ENCODE results near the gene NWD2.
"Not testable (repeated sequence)": the region's sequence is repeated elsewhere in the genome, so short reads cannot be mapped to it uniquely, and the experiment has no call there.

NWD2 gene

DNA sequence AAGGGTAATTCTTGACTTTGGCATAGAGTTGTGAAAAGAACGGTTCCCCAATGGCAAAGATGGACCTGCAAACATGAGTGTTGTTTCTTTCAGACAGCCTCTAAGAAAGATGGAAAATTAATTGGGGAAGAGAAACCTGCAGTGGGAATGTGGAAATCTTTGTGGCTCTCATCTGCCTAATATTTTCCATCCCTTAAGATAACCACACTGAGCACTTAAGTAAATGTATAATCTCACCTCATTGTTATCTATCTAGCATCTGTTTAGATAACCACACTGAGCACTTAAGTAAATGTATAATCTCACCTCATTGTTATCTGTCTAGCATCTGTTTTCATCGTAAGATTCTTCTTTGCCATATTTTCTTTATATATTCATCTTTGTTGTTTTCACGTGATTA is 149.3 kb downstream of the NWD2 start:
- no peak for DNase-seq (ENCODE audit: low spot score)

DNA sequence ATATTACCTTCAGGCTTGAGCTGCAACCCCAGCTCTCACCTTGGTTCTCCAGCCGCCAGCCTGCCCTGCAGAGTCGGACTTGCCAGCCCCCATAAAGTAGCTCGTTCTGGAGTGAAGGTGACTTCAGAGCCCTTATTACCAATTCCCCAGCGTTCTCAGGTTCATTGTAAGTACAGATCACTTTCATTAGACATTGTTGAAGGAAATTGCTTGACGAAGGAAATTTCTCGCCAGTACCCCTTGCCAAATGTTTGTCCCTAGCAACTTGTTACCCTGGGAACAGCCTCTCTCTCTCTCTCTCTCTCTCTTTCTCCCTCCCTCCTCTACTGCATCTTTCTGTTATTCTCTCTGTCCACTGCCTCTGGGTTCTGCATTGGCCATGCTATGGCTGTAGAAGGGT is 153.0 kb downstream of the NWD2 start:
- no peak for DNase-seq (ENCODE audit: low spot score)

DNA sequence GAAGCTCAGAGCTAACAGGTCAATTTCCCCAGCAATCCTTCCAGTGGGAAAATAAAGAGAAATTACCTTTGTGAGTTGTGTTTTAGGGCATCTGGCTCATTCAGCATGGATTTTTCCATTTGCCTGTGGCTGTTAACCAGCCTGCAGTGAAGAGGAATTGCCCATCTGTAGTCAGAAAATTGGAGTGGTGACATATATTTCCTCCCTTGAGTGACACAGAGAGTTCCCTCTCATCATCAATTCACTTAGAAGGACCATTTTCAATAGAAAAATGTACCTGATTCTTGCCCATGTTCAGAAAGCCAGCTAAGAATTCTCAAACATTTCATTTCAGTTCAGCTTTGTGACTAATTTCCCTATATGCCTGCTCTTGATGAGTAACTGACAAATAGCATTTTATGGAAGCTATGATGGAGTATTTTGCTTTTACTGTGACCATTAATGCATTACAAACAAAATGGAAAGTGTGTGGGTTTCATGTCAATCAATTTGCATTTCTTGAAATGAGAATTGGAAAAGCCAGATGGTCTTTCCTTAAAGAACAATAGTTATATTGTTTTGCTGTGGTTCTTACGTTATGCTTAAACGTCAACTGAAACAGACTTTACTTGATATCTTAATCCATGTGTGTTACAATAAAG is 155.8 kb downstream of the NWD2 start:
- DNase-seq (ENCODE audit: low spot score), result no peak

DNA sequence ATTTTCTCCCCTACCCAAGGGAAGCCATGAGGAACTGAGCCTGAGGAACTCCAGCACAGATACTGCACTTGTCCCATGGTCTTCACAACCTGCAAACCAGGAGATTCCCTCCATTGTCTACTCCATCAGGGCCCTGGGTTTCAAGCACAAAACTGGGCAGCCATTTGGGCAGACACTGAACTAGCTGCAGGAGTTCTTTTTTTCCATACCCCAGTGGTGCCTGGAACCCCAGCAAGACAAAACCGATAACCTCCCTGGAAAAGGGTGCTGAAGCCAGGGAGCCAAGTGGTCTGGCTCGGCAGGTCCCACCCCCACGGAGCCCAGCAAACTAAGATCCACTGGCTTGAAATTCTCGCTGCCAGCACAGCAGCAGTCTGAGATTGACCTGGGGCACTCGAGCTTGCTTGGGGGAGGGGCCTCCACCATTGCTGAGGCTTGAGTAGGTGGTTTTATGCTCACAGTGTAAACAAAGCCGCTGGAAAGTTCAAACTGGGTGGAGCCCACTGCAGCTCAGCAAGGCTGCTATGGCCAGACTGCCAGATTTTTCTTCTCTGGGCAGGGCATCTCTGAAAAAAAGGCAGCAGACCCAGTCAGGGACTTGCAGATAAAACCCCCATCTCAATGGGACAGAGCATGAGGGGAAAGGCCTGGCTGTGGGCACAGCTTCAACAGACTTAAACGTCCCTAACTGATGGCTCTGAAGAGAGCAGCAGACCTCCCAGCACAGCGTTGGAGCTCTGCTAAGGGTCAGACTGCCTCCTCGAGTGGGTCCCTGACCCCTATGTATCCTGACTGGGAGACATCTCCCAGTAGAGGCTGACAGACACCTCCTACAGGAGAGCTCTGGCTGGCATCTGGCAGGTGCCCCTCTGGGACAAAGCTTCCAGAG is 163.6 kb downstream of the NWD2 start:
- peak; percentile 70 for DNase-seq (ENCODE audit: low spot score)

DNA sequence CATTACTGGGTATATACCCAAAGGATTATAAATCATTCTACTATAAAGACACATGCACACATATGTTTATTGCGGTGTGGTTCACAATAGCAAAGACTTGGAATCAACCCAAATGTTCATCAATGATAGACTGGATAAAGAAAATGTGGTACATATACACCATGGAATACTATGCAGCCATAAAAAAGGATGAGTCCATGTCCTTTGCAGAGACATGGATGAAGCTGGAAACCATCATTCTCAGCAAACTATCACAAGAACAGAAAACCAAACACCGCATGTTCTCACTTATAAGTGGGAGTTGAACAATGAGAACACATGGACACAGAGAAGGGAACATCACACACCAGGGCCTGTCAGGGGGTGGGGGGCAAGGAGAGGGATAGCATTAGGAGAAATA is 169.1 kb downstream of the NWD2 start:
- DNase-seq (ENCODE audit: low spot score), result not testable (repeated sequence)

DNA sequence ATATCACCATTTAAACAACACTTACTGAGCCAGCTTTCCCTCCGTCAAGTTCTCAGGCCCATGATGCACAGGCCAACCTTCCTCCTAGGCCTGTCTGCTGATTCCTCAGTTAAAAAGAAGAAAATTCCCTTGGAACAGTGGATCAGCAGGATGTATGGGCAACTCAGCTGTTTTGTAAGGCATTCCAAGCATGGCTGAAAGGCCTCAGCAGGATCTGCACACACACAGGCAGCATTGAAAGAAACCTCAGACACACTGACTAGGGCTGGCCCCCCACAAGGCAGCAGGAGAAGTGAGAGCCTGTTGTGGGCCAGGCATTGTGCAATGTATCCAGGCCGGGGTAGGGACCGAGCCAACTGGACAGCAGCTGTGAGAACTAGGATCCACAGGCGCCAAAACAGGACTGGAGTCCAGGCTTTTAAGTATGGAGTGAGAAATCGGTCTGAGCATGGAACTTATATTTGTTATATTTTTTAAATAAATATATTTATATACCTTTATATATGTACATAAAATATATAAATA is 171.4 kb downstream of the NWD2 start:
- DNase-seq (ENCODE audit: low spot score), result no peak

DNA sequence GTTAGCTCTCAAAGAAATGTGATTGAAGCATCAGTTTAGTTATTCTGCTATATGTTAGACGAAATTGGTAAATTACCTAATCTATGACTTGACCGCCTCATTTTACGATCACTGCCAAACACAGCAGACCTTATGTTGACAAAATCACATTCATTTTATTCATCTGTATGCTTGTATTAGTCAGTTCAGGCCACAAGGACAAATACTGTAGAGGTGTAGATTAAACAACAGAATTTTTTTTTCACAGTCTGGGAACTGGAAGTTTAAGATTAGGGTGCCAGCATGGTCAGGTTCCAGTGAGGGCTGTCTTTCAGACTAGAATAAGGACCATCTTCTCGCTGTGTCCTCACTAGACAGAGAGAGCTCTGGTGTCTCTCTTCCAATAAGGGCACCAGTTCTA is 177.1 kb downstream of the NWD2 start:
- DNase-seq (ENCODE audit: low spot score), result no peak

DNA sequence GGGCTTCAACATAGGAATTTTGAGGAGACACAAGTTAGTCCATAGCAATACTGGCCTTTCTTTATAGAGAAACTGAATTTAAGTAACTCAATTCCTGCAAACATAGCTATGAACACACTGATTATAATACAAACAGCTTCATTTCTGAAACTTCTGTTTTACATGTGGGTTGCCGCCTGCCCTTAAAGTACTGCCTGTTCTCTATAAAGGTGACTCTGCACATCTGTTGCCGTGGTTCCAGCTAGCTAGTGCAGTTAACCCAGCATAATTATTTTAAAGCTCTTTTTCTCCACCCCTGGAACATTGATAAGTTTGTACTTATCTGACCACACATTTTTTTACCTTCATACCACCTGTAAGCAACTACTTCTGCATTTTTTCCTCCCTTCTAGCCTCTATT is 177.6 kb downstream of the NWD2 start:
- no peak for DNase-seq (ENCODE audit: low spot score)

DNA sequence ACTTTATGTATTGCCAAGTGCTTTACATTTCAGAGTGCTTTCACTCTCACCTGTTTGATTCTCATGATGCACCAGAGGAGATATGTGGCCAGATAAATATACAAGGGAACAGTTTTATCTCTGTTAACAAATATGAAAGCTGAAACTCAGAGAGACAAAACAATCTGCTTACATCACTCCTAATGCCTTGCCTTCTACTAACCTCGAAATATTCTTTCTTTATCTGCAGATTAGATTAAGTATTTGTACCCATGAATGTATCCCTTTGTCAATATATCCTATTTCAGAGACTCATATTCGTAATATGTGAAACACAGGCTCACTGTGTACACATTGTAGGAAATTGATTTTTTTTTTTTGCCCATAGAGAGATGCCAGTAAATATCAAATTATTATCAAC is 178.1 kb downstream of the NWD2 start:
- DNase-seq (ENCODE audit: low spot score), result no peak

DNA sequence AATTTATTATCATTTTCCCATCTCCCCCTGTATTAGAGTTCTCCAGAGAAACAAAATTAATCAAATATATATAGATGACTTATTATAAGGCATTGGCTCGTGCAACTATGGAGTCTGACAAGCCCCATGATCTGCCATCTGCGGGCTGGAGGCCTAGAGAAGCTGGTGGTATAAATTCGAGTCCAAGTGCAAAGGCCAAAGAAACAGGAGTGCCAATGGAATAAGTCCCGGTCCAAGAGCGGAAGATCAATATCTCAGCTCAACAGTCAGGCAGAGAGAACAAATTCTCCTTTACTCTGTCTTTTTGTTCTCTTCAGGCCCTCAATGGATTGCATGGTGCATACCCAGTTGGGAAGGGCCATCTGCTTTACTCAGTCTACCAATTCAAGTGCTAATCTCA is 178.8 kb downstream of the NWD2 start:
- DNase-seq (ENCODE audit: low spot score), result no peak

DNA sequence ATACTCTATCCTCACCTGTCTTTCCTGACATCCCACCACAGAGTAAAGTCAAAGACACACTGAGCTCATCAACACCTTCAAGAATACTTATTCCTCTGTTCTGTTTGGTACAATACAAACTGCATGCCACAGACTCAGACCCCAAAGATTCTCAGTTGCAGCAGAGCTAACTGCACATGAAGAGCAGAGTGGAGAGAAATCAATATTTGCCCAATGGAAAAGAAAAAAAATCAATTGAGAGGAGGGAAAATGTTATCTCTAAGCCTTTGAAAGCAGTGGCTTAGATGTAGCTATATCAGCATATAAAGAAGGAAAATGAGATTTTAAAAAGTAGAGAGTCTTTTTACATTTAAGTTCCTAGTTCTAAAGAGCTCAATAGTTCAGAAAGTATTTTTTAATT is 180.2 kb downstream of the NWD2 start:
- no peak for DNase-seq (ENCODE audit: low spot score)

DNA sequence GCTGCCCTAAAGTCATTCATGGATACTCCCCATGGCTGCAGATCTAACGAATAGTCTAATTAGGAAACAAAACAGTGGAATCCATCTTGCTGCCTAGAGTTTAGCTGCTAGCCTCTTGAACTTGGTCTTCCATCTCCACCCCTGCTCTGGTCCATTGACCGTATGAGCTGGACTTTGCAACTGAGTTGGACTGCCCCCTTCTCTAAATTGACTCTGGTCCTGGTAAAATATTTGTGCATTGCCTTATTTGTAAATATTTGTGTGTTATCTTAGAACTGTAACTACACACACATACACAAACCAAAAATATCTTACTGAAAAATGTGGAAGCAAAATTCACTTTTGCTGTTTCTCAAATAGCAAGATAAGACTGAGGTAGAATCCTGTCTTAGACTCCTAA is 181.3 kb downstream of the NWD2 start:
- no peak for DNase-seq (ENCODE audit: low spot score)

DNA sequence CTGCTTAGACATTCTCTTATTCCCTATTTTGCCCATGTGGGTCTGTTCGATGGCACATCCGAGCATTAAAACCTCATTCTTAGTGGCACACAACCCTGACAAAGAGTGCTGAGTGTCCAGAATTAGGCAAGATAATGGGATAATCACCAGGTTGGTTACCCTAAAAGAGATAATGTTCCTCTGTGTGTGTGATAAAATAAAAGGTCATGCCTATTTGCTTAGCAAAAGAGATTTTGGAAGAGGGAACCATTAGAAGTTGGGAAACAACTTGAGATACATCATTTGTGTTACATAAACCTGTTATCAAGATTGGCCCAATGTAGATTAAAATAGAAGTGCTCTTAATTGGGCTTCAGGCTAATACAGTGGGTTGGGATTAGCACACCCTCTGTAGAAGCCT is 182.7 kb downstream of the NWD2 start:
- no peak for DNase-seq (ENCODE audit: low spot score)

DNA sequence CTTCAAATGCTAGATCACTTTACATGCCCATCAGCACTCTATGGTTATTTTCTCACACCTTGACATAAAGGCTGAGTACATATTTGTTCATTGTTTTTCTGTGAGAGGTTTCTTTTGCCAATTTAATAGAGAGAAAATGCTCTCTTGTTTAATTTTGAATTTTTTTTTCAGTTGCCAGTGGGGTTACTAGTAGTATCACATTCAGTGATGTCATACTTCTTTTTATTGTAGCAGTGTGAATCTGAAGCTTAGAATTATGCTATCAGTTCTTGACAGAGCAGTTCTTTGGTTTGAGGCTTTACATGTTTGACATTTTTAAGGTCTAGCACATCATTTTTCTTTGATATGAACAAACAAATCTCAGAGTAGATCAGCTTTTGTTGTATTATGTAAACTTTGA is 185.4 kb downstream of the NWD2 start:
- DNase-seq (ENCODE audit: low spot score), result no peak

DNA sequence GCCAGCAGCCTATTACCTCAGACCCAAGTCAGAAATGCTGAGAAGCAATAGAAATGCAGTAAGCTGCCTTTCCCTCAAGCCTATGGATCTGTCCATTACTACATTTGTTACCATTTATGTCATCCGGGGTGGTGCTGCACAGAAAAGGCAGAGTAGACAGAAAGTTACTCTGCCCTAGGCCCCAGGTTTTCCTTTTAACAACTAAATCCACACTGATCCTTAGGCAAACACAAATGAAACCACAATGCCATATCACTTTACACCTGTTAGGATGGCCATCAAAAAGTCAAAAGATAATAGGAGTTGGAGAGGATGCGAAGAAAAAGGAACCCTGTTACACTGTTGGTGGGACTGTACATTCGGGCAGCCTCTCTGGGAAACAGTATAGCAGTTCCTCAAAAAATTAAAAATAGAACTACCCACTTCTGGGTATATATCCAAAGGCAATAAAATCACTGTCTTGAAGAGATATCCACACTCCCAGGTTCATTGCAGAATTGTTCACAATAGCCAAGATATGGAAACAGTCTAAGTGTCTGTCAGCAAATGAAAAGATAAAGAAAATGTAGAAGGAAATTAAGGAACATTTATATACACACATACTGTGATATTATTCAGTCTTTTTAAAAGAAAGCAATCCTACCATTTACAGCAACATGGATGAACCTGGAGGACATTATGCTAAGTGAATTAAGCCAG is 186.3 kb downstream of the NWD2 start:
- peak; percentile 32 for DNase-seq (ENCODE audit: low spot score)

DNA sequence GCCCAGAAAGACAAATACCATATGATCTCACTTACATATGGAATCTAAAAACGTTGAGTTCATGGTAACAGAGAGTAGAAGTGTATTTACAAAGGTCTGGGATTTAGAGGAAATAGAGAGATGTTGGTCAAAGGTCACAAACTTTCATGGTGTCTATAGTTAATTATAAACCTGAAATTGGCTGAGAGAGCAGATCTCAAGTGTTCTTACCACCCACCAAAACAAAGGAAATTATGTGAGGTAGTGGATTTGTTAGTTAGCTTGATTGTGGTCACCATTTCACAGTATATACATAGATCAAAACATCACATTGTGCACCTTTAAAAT is 186.8 kb downstream of the NWD2 start:
- DNase-seq (ENCODE audit: low spot score), result peak; percentile 69

DNA sequence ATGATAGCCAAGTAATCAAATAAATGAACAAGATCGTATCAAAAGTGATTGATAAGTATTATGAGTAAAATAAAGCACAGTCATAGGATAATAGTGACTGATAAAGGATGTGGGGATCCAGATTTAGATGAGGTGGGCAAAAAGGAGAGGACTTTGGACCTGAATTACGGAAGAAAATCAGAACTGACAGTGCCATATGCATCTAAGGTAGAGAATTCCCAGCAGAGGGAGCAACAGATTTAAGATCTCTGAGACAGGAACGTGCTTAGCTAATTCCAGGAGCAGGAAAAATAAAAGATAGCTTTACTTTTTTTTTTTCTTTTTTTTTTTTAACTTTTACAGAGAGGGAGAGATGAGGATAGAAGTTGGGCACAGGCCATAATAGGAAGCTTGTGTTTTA is 189.9 kb downstream of the NWD2 start:
- DNase-seq (ENCODE audit: low spot score), result no peak

DNA sequence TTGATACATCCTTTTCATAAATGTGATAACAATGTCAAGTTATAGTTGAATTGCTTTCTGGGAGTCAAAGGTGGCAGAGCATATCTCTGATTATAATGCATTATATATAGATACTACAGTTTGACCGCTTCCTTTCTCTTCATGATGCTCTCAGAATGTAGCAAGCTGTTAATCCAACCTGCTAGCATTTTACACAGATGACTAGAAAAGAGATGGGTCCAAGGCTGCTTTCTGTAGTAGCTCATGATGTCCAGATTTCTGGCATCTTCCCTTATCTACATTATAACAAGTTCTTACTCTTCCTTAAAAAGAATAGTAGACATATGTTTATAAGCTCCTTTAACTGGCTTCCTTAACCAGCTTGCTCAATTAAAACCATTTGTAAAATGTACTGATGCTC is 192.0 kb downstream of the NWD2 start:
- DNase-seq (ENCODE audit: low spot score), result no peak

DNA sequence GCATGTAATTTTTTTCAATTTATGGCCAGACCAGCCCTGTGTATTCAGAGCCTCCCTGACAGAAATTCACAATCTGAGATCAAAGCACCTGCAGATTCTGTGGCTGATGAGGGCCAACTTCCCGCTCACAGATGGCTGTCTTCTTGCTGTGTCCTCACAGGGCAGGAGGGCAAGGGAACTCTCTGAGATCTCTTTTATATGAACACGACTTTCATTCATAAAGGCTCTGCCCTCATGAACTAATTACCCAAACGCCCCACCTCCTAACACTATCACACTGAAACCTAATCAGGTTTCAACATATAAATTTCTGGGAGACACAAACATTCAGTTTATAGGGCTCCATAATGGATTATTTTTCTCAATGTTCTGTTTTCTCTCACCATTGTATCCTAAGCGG is 192.6 kb downstream of the NWD2 start:
- no peak for DNase-seq (ENCODE audit: low spot score)

DNA sequence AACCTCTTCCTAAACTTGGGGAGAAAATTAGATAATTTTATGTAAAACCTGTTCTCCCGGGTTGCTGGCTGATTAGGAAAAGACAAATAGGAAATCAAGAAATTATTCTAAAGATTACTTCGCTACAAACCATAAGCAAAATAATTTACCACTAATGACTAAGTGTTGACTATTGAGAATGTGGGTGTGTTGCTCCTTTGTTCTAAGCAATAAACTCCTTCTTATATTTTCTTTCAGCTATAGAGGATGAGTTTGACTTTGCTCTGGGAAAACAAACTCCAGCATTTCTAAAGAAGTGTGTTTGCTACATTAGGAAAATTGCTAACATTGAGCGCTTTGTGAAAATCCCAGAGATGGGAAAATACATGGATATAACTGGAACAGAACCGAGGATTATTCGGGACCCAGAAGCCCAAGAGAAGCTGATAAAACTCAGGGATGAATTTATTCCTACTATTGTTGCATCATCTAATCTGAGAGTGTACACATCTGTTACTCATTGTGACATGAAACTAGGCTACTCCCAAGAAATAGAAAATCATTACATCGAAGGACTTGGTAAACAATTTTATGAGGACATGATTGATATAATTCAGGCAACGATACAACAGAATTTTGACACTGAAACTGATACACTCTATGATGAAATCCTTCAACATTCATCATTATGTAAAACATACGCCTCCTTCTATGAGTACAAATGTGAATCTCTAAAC is 194.2 kb downstream of the NWD2 start:
- no peak for DNase-seq (ENCODE audit: low spot score)

DNA sequence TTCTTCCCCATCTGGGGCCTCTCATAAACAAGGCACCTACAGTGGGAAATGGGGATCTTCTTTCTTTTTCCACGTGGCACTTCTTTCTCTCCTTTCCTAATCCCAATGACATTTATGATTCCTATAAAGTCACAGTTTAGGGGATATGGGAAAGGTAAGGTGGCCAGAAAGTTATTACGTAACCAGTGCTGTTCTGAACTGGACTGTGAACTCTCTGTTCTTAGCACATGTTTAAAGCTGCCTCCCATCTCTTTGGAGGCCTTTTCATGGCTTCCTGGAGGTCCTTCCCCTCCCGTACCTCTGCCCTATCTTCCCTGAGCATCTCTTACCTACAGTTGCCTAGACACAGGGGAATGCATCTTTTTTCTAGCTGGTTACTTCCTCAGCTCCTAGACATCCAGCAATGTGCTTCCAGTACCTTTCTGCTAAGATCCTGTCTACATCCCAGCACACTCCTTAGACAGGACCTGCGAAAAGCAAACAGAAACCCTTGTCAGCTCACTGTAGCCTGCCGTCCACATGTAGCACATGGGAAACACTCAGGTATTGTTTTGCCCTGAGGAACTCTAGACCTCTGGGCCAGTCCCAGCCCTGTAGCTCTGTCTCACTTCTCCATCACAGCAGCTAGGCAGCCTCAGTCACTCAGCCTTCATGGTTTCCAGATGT is 195.4 kb downstream of the NWD2 start:
- DNase-seq (ENCODE audit: low spot score), result no peak

DNA sequence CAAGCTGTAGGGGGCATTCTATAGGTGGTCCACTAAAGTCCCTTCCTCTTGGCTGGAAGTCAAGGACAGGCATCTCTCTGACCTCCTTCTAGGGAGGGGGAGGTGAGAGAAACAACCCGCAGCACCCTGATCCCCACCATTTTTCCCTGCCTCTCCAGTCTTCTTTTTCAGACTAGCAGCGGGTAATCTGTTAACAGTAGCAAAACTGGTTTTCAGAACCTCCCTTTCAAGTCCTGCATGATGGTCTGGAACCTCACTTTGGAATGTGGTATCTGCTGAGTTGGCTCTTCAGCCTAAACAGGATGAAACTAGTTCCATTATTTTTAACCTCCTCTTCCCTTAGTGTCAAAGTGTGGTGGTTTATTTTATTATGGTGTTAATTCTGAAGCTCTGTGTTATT is 196.0 kb downstream of the NWD2 start:
- DNase-seq (ENCODE audit: low spot score), result no peak
